Vagina (tissue), 2 donors: ENCODE measurements around the gene ALLC.
"Not testable (repeated sequence)": the region's sequence is repeated elsewhere in the genome, so short reads cannot be mapped to it uniquely, and the experiment has no call there.

Source experiments
- POLR2A ChIP-seq, 2 donors: fragments of 450-650 bp; IDR thresholded peaks; one replicate each; pipeline ENCODE4 v1.6.1; 2017; ENCODE audit warnings: antibody characterized with exemption in 2 of 2, mild to moderate bottlenecking in 2 of 2, moderate library complexity in 2 of 2
- TF ChIP-seq, protein P1 (sequence below), 3 experiments: fragments of 450-650 bp in 2 of 3; fragments of 200-600 bp in 1 of 3; sonication (generic) in 1 of 3; IDR thresholded peaks; one replicate each; pipeline ENCODE4 v1.5.1; 2017 to 2019; ENCODE audit warnings: antibody characterized with exemption in 3 of 3, mild to moderate bottlenecking in 2 of 3, moderate library complexity in 2 of 3

DNA sequence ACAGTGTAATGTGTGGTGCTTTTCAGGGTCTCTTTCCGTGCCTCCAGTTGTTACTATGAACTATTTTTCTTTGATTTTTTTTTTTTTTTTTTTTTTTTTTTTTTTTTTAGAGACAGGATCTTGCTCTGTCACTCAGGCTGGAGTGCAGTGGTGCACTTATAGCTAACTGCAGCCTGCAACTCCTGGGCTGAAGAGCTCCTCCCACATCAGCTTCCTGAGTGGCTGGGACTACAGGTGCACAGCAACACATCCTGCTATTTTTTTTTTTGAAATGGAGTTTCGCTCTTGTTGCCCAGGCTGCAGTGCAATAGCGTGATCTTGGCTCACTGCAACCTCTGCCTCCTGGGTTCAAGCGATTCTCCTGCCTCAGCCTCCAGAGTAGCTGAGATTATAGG is 48.7 kb upstream of the ALLC start:
- TF ChIP-seq, protein P1, sequence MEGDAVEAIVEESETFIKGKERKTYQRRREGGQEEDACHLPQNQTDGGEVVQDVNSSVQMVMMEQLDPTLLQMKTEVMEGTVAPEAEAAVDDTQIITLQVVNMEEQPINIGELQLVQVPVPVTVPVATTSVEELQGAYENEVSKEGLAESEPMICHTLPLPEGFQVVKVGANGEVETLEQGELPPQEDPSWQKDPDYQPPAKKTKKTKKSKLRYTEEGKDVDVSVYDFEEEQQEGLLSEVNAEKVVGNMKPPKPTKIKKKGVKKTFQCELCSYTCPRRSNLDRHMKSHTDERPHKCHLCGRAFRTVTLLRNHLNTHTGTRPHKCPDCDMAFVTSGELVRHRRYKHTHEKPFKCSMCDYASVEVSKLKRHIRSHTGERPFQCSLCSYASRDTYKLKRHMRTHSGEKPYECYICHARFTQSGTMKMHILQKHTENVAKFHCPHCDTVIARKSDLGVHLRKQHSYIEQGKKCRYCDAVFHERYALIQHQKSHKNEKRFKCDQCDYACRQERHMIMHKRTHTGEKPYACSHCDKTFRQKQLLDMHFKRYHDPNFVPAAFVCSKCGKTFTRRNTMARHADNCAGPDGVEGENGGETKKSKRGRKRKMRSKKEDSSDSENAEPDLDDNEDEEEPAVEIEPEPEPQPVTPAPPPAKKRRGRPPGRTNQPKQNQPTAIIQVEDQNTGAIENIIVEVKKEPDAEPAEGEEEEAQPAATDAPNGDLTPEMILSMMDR (IDR thresholded peaks at IDR 0.05): not testable (repeated sequence)
- TF ChIP-seq POLR2A (IDR thresholded peaks at IDR 0.05): not testable (repeated sequence)
